Measurements from ENCODE around the gene C9.

Gene C9

GRCh38 chr5:39360471-39361111 is 3.7 kb downstream of the C9 start:
- Histone ChIP-seq H3K27ac (ENCODE audit: low read depth in 2 of 2, low read length in 2 of 2) (no peak overlapping the region), H3K27me3 (ENCODE audit: control insufficient read depth in 2 of 2, insufficient read depth in 2 of 2, low read length in 2 of 2) (no peaks in the 10 kb centered on the region), H3K4me3 (ENCODE audit: low read length in 2 of 2) (no peak overlapping the region), H3K36me3 (ENCODE audit: control insufficient read depth in 2 of 2, insufficient read depth in 2 of 2, low read length in 2 of 2) (no peaks in the 10 kb centered on the region), H3K4me1 (ENCODE audit: control insufficient read depth in 2 of 2, insufficient read depth in 2 of 2, low read length in 2 of 2) (no peaks in the 10 kb centered on the region), H3K9ac (ENCODE audit: low read depth in 1 of 2, low read length in 2 of 2) (no peak overlapping the region), H3K9me3 (ENCODE audit: control insufficient read depth in 2 of 2, low read length in 2 of 2) (no peaks in the 10 kb centered on the region)

GRCh38 chr5:39356263-39356662 is 8.0 kb downstream of the C9 start:
- Histone ChIP-seq H3K27me3 (ENCODE audit: control insufficient read depth in 2 of 2, insufficient read depth in 2 of 2, low read length in 2 of 2) (no peaks in the 10 kb centered on the region), H3K36me3 (ENCODE audit: control insufficient read depth in 2 of 2, insufficient read depth in 2 of 2, low read length in 2 of 2) (no peaks in the 10 kb centered on the region), H3K4me3 (ENCODE audit: low read length in 2 of 2) (no peak overlapping the region), H3K4me1 (ENCODE audit: control insufficient read depth in 2 of 2, insufficient read depth in 2 of 2, low read length in 2 of 2) (no peaks in the 10 kb centered on the region), H3K27ac (ENCODE audit: low read depth in 2 of 2, low read length in 2 of 2) (no peak overlapping the region), H3K9me3 (ENCODE audit: control insufficient read depth in 2 of 2, low read length in 2 of 2) (no peaks in the 10 kb centered on the region), H3K9ac (ENCODE audit: low read depth in 1 of 2, low read length in 2 of 2) (no peak overlapping the region)

GRCh38 chr5:39355324-39355723 is 9.0 kb downstream of the C9 start:
- Histone ChIP-seq H3K9ac (ENCODE audit: low read depth in 1 of 2, low read length in 2 of 2) (no peak overlapping the region), H3K27ac (ENCODE audit: low read depth in 2 of 2, low read length in 2 of 2) (no peak overlapping the region), H3K4me1 (ENCODE audit: control insufficient read depth in 2 of 2, insufficient read depth in 2 of 2, low read length in 2 of 2) (no peaks in the 10 kb centered on the region), H3K27me3 (ENCODE audit: control insufficient read depth in 2 of 2, insufficient read depth in 2 of 2, low read length in 2 of 2) (no peaks in the 10 kb centered on the region), H3K9me3 (ENCODE audit: control insufficient read depth in 2 of 2, low read length in 2 of 2) (no peaks in the 10 kb centered on the region), H3K36me3 (ENCODE audit: control insufficient read depth in 2 of 2, insufficient read depth in 2 of 2, low read length in 2 of 2) (no peaks in the 10 kb centered on the region), H3K4me3 (ENCODE audit: low read length in 2 of 2) (no peak overlapping the region)

GRCh38 chr5:39353717-39354399 is 10.4 kb downstream of the C9 start:
- H3K27ac ChIP-seq (ENCODE audit: low read depth in 2 of 2, low read length in 2 of 2) = no peak overlapping the region

GRCh38 chr5:39352951-39353350 is 11.3 kb downstream of the C9 start:
- H3K27ac ChIP-seq (ENCODE audit: low read depth in 2 of 2, low read length in 2 of 2) = no peak overlapping the region
- no peaks in the 10 kb centered on the region for H3K9me3 ChIP-seq (ENCODE audit: control insufficient read depth in 2 of 2, low read length in 2 of 2)
- no peaks in the 10 kb centered on the region for H3K27me3 ChIP-seq (ENCODE audit: control insufficient read depth in 2 of 2, insufficient read depth in 2 of 2, low read length in 2 of 2)
- H3K4me1 ChIP-seq (ENCODE audit: control insufficient read depth in 2 of 2, insufficient read depth in 2 of 2, low read length in 2 of 2) = no peaks in the 10 kb centered on the region
- H3K36me3 ChIP-seq (ENCODE audit: control insufficient read depth in 2 of 2, insufficient read depth in 2 of 2, low read length in 2 of 2) = no peaks in the 10 kb centered on the region
- no peak overlapping the region for H3K9ac ChIP-seq (ENCODE audit: low read depth in 1 of 2, low read length in 2 of 2)
- H3K4me3 ChIP-seq (ENCODE audit: low read length in 2 of 2) = no peak overlapping the region

More at GRCh38 chr5:39353717-39354399, 10.4 kb downstream of the C9 start:
- Histone ChIP-seq H3K4me3 (ENCODE audit: low read length in 2 of 2) (no peak overlapping the region), H3K27me3 (ENCODE audit: control insufficient read depth in 2 of 2, insufficient read depth in 2 of 2, low read length in 2 of 2) (no peaks in the 10 kb centered on the region), H3K36me3 (ENCODE audit: control insufficient read depth in 2 of 2, insufficient read depth in 2 of 2, low read length in 2 of 2) (no peaks in the 10 kb centered on the region), H3K9me3 (ENCODE audit: control insufficient read depth in 2 of 2, low read length in 2 of 2) (no peaks in the 10 kb centered on the region), H3K4me1 (ENCODE audit: control insufficient read depth in 2 of 2, insufficient read depth in 2 of 2, low read length in 2 of 2) (no peaks in the 10 kb centered on the region), H3K9ac (ENCODE audit: low read depth in 1 of 2, low read length in 2 of 2) (no peak overlapping the region)

- H3K27ac ChIP-seq (ENCODE audit: low read depth in 2 of 2, low read length in 2 of 2) = no peak overlapping the region
- H3K4me1 ChIP-seq (ENCODE audit: control insufficient read depth in 2 of 2, insufficient read depth in 2 of 2, low read length in 2 of 2) = no peaks in the 10 kb centered on the region
- no peaks in the 10 kb centered on the region for H3K27me3 ChIP-seq (ENCODE audit: control insufficient read depth in 2 of 2, insufficient read depth in 2 of 2, low read length in 2 of 2)
- H3K4me3 ChIP-seq (ENCODE audit: low read length in 2 of 2) = no peak overlapping the region
- H3K9ac ChIP-seq (ENCODE audit: low read depth in 1 of 2, low read length in 2 of 2) = no peak overlapping the region
- H3K36me3 ChIP-seq (ENCODE audit: control insufficient read depth in 2 of 2, insufficient read depth in 2 of 2, low read length in 2 of 2) = no peaks in the 10 kb centered on the region
- H3K9me3 ChIP-seq (ENCODE audit: control insufficient read depth in 2 of 2, low read length in 2 of 2) = no peaks in the 10 kb centered on the region
These were observed 12.1 kb downstream of the C9 start for GRCh38 chr5:39352170-39352569.

GRCh38 chr5:39349484-39349883 is 14.8 kb downstream of the C9 start:
- Histone ChIP-seq H3K27me3 (ENCODE audit: control insufficient read depth in 2 of 2, insufficient read depth in 2 of 2, low read length in 2 of 2) (no peaks in the 10 kb centered on the region), H3K9ac (ENCODE audit: low read depth in 1 of 2, low read length in 2 of 2) (no peak overlapping the region), H3K4me3 (ENCODE audit: low read length in 2 of 2) (no peak overlapping the region), H3K9me3 (ENCODE audit: control insufficient read depth in 2 of 2, low read length in 2 of 2) (no peaks in the 10 kb centered on the region), H3K4me1 (ENCODE audit: control insufficient read depth in 2 of 2, insufficient read depth in 2 of 2, low read length in 2 of 2) (no peaks in the 10 kb centered on the region), H3K36me3 (ENCODE audit: control insufficient read depth in 2 of 2, insufficient read depth in 2 of 2, low read length in 2 of 2) (no peaks in the 10 kb centered on the region), H3K27ac (ENCODE audit: low read depth in 2 of 2, low read length in 2 of 2) (no peak overlapping the region)

- H3K27ac ChIP-seq (ENCODE audit: low read depth in 2 of 2, low read length in 2 of 2) = no peak overlapping the region
These were observed 21.8 kb downstream of the C9 start for GRCh38 chr5:39342460-39342859.

GRCh38 chr5:39341896-39342295 is 22.4 kb downstream of the C9 start:
- Histone ChIP-seq H3K36me3 (ENCODE audit: control insufficient read depth in 2 of 2, insufficient read depth in 2 of 2, low read length in 2 of 2) (no peaks in the 10 kb centered on the region), H3K27me3 (ENCODE audit: control insufficient read depth in 2 of 2, insufficient read depth in 2 of 2, low read length in 2 of 2) (no peaks in the 10 kb centered on the region), H3K4me3 (ENCODE audit: low read length in 2 of 2) (no peak overlapping the region), H3K9ac (ENCODE audit: low read depth in 1 of 2, low read length in 2 of 2) (no peak overlapping the region), H3K9me3 (ENCODE audit: control insufficient read depth in 2 of 2, low read length in 2 of 2) (no peaks in the 10 kb centered on the region), H3K27ac (ENCODE audit: low read depth in 2 of 2, low read length in 2 of 2) (no peak overlapping the region), H3K4me1 (ENCODE audit: control insufficient read depth in 2 of 2, insufficient read depth in 2 of 2, low read length in 2 of 2) (no peaks in the 10 kb centered on the region)

More at GRCh38 chr5:39342460-39342859, 21.8 kb downstream of the C9 start:
- H3K36me3 ChIP-seq (ENCODE audit: control insufficient read depth in 2 of 2, insufficient read depth in 2 of 2, low read length in 2 of 2) = no peaks in the 10 kb centered on the region
- no peaks in the 10 kb centered on the region for H3K27me3 ChIP-seq (ENCODE audit: control insufficient read depth in 2 of 2, insufficient read depth in 2 of 2, low read length in 2 of 2)
- H3K9ac ChIP-seq (ENCODE audit: low read depth in 1 of 2, low read length in 2 of 2) = no peak overlapping the region
- no peaks in the 10 kb centered on the region for H3K4me1 ChIP-seq (ENCODE audit: control insufficient read depth in 2 of 2, insufficient read depth in 2 of 2, low read length in 2 of 2)
- H3K4me3 ChIP-seq (ENCODE audit: low read length in 2 of 2) = no peak overlapping the region
- H3K9me3 ChIP-seq (ENCODE audit: control insufficient read depth in 2 of 2, low read length in 2 of 2) = no peaks in the 10 kb centered on the region

- Histone ChIP-seq H3K9me3 (ENCODE audit: control insufficient read depth in 2 of 2, low read length in 2 of 2) (no peaks in the 10 kb centered on the region), H3K4me3 (ENCODE audit: low read length in 2 of 2) (no peak overlapping the region), H3K27me3 (ENCODE audit: control insufficient read depth in 2 of 2, insufficient read depth in 2 of 2, low read length in 2 of 2) (no peaks in the 10 kb centered on the region), H3K36me3 (ENCODE audit: control insufficient read depth in 2 of 2, insufficient read depth in 2 of 2, low read length in 2 of 2) (no peaks in the 10 kb centered on the region), H3K9ac (ENCODE audit: low read depth in 1 of 2, low read length in 2 of 2) (no peak overlapping the region), H3K4me1 (ENCODE audit: control insufficient read depth in 2 of 2, insufficient read depth in 2 of 2, low read length in 2 of 2) (no peaks in the 10 kb centered on the region), H3K27ac (ENCODE audit: low read depth in 2 of 2, low read length in 2 of 2) (no peak overlapping the region)
These were observed 23.8 kb downstream of the C9 start for GRCh38 chr5:39340506-39340905.

All from mucosa of rectum (tissue), 2 donors.